Aorta (tissue), 5 donors: ENCODE results near the gene TBX15. TPM values are rescaled to one million over a fixed set of nuclear protein-coding genes. Genes with fewer than 3 reads are reported as not detected.

ENCODE experiments used
- ATAC-seq: fragments of 200-7000 bp; cut with Tn5 transposase; one replicate; pipeline ENCODE4 v1.9.1; 2022; ENCODE audit warnings: moderate library complexity; ENCODE audit not compliant: low FRiP score
- DNase-seq, 2 donors: peaks; one replicate each; pipeline ENCODE4 v3.0.0-alpha.2; 2020
- H3K27ac ChIP-seq, 2 donors: one replicate each; pipeline ENCODE4 v1.5.1; 2013; ENCODE audit warnings: low read length in 2 of 2, mild to moderate bottlenecking in 2 of 2, moderate library complexity in 2 of 2, control low read depth in 1 of 2, inconsistent platforms in 1 of 2, low read depth in 1 of 2
- H3K27me3 ChIP-seq, 2 donors: one replicate each; pipeline ENCODE4 v1.6.1; 2013; ENCODE audit warnings: control low read depth in 1 of 2, low read length in 1 of 2, mild to moderate bottlenecking in 1 of 2, moderate library complexity in 1 of 2; ENCODE audit not compliant: insufficient read depth in 2 of 2, control insufficient read depth in 1 of 2
- H3K36me3 ChIP-seq, 2 donors: one replicate each; pipeline ENCODE4 v1.6.1; 2013; ENCODE audit warnings: control low read depth in 1 of 2, low read length in 1 of 2, mild to moderate bottlenecking in 1 of 2; ENCODE audit not compliant: insufficient read depth in 2 of 2, control insufficient read depth in 1 of 2
- H3K4me1 ChIP-seq, 2 donors: one replicate each; pipeline ENCODE4 v1.6.1; 2013; ENCODE audit warnings: low read length in 2 of 2, control low read depth in 1 of 2, mild to moderate bottlenecking in 1 of 2, moderate library complexity in 1 of 2; ENCODE audit not compliant: insufficient read depth in 2 of 2, control insufficient read depth in 1 of 2
- H3K4me3 ChIP-seq, 2 donors: one replicate each; pipeline ENCODE4 v1.5.1; 2013; ENCODE audit warnings: low read length in 2 of 2, control low read depth in 1 of 2, mild to moderate bottlenecking in 1 of 2
- H3K9me3 ChIP-seq: one replicate; pipeline ENCODE4 v1.6.1; 2013; ENCODE audit warnings: mild to moderate bottlenecking, low read length; ENCODE audit not compliant: control insufficient read depth
- WGBS, 2 donors: extraction: QIAGEN DNeasy Blood & Tissue Kit; methylation state at CpG; one replicate each; pipeline ENCODE4 v1.1.7; 2013; 5-methylcytosine and 5-hydroxymethylcytosine counted together
- intact Hi-C, 2 donors: fragments of 100-400 bp; cut with DNase I; formaldehyde crosslinking; loops; one replicate each; pipeline versions ENCODE4 v1.14.2 to v1.15.0; 2022
- polyA plus RNA-seq, 2 donors: library from polyadenylated mRNA; stranded (reverse); fragments of 200-250 nt; gene quantifications; one replicate each; pipeline ENCODE4 v1.2.3, GENCODE V29; 2013
- total RNA-seq, 2 donors: library from RNA; stranded (reverse); fragmentation: NEBNext Ultra II Directional; extraction: Animal tissue kit (Norgen Biotek cat#: 25700); gene quantifications; one replicate each; pipeline ENCODE4 v1.2.1, GENCODE V29; 2021
- donor health status: healthy with polysubstance abuse.
- donor health status: Bipolar disorder and iron deficiency.
- donor health status: DM: no; HTN: no; CAD: no.
- donor health status: DM: no; HTN: no; CAD: no.
- donor health status: DM: yes; HTN: yes; CAD: no.

TBX15 gene
- total and polyA plus RNA-seq, 4 donors = 1.6 to 3.1 (median 2.3) TPM

GRCh38 chr1:119010201-119010600 is 22.1 kb upstream of the TBX15 start:
- intact Hi-C loops = no loop called here
- H3K36me3 ChIP-seq = no peaks in the 10 kb centered on the region
- H3K27me3 ChIP-seq = no peaks in the 10 kb centered on the region
- no peaks in the 10 kb centered on the region for H3K9me3 ChIP-seq
- no peaks in the 10 kb centered on the region for H3K4me1 ChIP-seq
- no peak overlapping the region for H3K4me3 ChIP-seq
- DNase-seq = no peak
- no peak for ATAC-seq
- WGBS, 2 donors = 83 to 84% methylated on average over 1 of the region's 1 CpG
- no peak overlapping the region for H3K27ac ChIP-seq

- no peak overlapping the region for H3K27ac ChIP-seq
- H3K36me3 ChIP-seq = no peaks in the 10 kb centered on the region
- no peaks in the 10 kb centered on the region for H3K4me1 ChIP-seq
- no peak for DNase-seq
- peaks cover 0 to 2% of the 10 kb centered on the region in 2 donors for H3K27me3 ChIP-seq
- no peaks in the 10 kb centered on the region for H3K9me3 ChIP-seq
- intact Hi-C loops = no loop called here
- WGBS, 2 donors = 20% methylated on average over 2 of the region's 2 CpGs
- no peak for ATAC-seq
- no peak overlapping the region for H3K4me3 ChIP-seq
Observed at GRCh38 chr1:119009312-119009655, 21.1 kb upstream of the TBX15 start.

- Histone ChIP-seq H3K27me3 (peaks cover 0 to 2% of the 10 kb centered on the region in 2 donors), H3K4me1 (no peaks in the 10 kb centered on the region), H3K36me3 (no peaks in the 10 kb centered on the region), H3K27ac (no peak overlapping the region), H3K4me3 (peak overlapping the region in 1 of 2 donors; percentile 8), H3K9me3 (no peaks in the 10 kb centered on the region)
- WGBS, 2 donors = 2 to 7% methylated on average over 22 of the region's 22 CpGs
- ATAC-seq (peak; percentile 70), DNase-seq (no peak)
- intact Hi-C loops = no loop called here
Observed at GRCh38 chr1:119008483-119009311, 20.6 kb upstream of the TBX15 start.

GRCh38 chr1:119007670-119008482 is 19.7 kb upstream of the TBX15 start:
- ATAC-seq (peak; percentile 17), DNase-seq (no peak)
- intact Hi-C loops = no loop called here
- no peak overlapping the region for H3K27ac ChIP-seq
- no peaks in the 10 kb centered on the region for H3K9me3 ChIP-seq
- no peaks in the 10 kb centered on the region for H3K36me3 ChIP-seq
- H3K27me3 ChIP-seq = peaks cover 0 to 2% of the 10 kb centered on the region in 2 donors
- peak overlapping the region in 1 of 2 donors; percentile 8 for H3K4me3 ChIP-seq
- H3K4me1 ChIP-seq = no peaks in the 10 kb centered on the region
- WGBS, 2 donors = 7 to 9% methylated on average over 60 to 61 of the region's 61 CpGs

GRCh38 chr1:119007339-119007669 is 19.2 kb upstream of the TBX15 start:
- WGBS, 2 donors = 6 to 11% methylated on average over 22 of the region's 22 CpGs
- no peaks in the 10 kb centered on the region for H3K9me3 ChIP-seq
- intact Hi-C loops = no loop called here
- no peaks in the 10 kb centered on the region for H3K4me1 ChIP-seq
- peaks cover 0 to 2% of the 10 kb centered on the region in 2 donors for H3K27me3 ChIP-seq
- no peak for DNase-seq
- H3K27ac ChIP-seq = no peak overlapping the region
- no peak for ATAC-seq
- H3K36me3 ChIP-seq = no peaks in the 10 kb centered on the region
- no peak overlapping the region for H3K4me3 ChIP-seq

- H3K36me3 ChIP-seq = no peaks in the 10 kb centered on the region
- ATAC-seq (no peak), DNase-seq (no peak)
- peaks cover 0 to 2% of the 10 kb centered on the region in 2 donors for H3K27me3 ChIP-seq
- intact Hi-C loops = no loop called here
- WGBS, 2 donors = 4% methylated on average over 81 of the region's 81 CpGs
- no peak overlapping the region for H3K27ac ChIP-seq
- H3K4me1 ChIP-seq = no peaks in the 10 kb centered on the region
- H3K9me3 ChIP-seq = no peaks in the 10 kb centered on the region
- peak overlapping the region in 1 of 2 donors; percentile 32 for H3K4me3 ChIP-seq
Observed at GRCh38 chr1:119006406-119007279, 18.5 kb upstream of the TBX15 start.

- WGBS, 2 donors = 13 to 27% methylated on average over 17 of the region's 17 CpGs
- Histone ChIP-seq H3K27ac (no peak overlapping the region), H3K27me3 (peaks cover 0 to 2% of the 10 kb centered on the region in 2 donors), H3K4me1 (no peaks in the 10 kb centered on the region), H3K36me3 (no peaks in the 10 kb centered on the region), H3K4me3 (no peak overlapping the region), H3K9me3 (no peaks in the 10 kb centered on the region)
- DNase-seq (no peak), ATAC-seq (no peak)
- intact Hi-C loops = no loop called here
Observed at GRCh38 chr1:119005724-119006405, 17.7 kb upstream of the TBX15 start.

GRCh38 chr1:119004781-119005180 is 16.6 kb upstream of the TBX15 start:
- Histone ChIP-seq H3K27me3 (peaks cover 0 to 2% of the 10 kb centered on the region in 2 donors), H3K27ac (no peak overlapping the region), H3K36me3 (no peaks in the 10 kb centered on the region), H3K9me3 (no peaks in the 10 kb centered on the region), H3K4me1 (no peaks in the 10 kb centered on the region), H3K4me3 (no peak overlapping the region)
- ATAC-seq = no peak
- no peak for DNase-seq
- intact Hi-C loops = no loop called here
- WGBS, 2 donors = 84 to 85% methylated on average over 2 of the region's 2 CpGs
